GM18517 (cell line): ENCODE data around the gene WNK4.
A peak's percentile ranks its signal among the peaks of the same experiment; 100 is the strongest.

Experiments
- ATAC-seq: cut with Tn5 transposase; IDR thresholded peaks from one replicate; pipeline ENCODE4 v1.9.1; 2021; ENCODE audit warnings: mild to moderate bottlenecking, moderate library complexity; ENCODE audit not compliant: unreplicated experiment

WNK4 gene

GRCh38 chr17:42795465-42795864 lies 15.1 kb downstream of the WNK4 start:
- ATAC-seq: no peak

- ATAC-seq: no peak
Measured at GRCh38 chr17:42796066-42796758, 15.8 kb downstream of the WNK4 start.

- ATAC-seq: no peak
Measured at GRCh38 chr17:42797067-42798007, 16.9 kb downstream of the WNK4 start.

- no peak for ATAC-seq
Measured at GRCh38 chr17:42798011-42798382, 17.6 kb downstream of the WNK4 start.

- ATAC-seq: no peak
Measured at GRCh38 chr17:42798383-42799380, 18.3 kb downstream of the WNK4 start, which contains the start of the genes CNTD1 and COA3. TSS of gene CNTD1 (plus strand) at chr17:42798861. CDS start at chr17:42799068, 207 bp downstream. TSS of gene COA3 (minus strand) at chr17:42798704. CDS start at chr17:42798681, 23 bp downstream.

GRCh38 chr17:42803074-42803883 lies 22.9 kb downstream of the WNK4 start:
- ATAC-seq: no peak

- no peak for ATAC-seq
Measured at GRCh38 chr17:42804918-42805367, 24.5 kb downstream of the WNK4 start.

- ATAC-seq: no peak
Measured at GRCh38 chr17:42806249-42806648, 25.8 kb downstream of the WNK4 start.

GRCh38 chr17:42809250-42809649 lies 28.8 kb downstream of the WNK4 start:
- ATAC-seq: no peak

GRCh38 chr17:42814633-42815399 lies 34.4 kb downstream of the WNK4 start:
- no peak for ATAC-seq

GRCh38 chr17:42817866-42818265 lies 37.5 kb downstream of the WNK4 start:
- ATAC-seq: no peak

- no peak for ATAC-seq
Measured at GRCh38 chr17:42818379-42818778, 38.0 kb downstream of the WNK4 start.

- no peak for ATAC-seq
Measured at GRCh38 chr17:42819939-42820535, 39.6 kb downstream of the WNK4 start.

GRCh38 chr17:42821176-42821575 lies 40.8 kb downstream of the WNK4 start:
- ATAC-seq: no peak

GRCh38 chr17:42827472-42827871 lies 47.1 kb downstream of the WNK4 start:
- ATAC-seq: no peak

GRCh38 chr17:42830971-42831370 lies 50.6 kb downstream of the WNK4 start:
- no peak for ATAC-seq

- peak; percentile 22 for ATAC-seq
Measured at GRCh38 chr17:42832213-42832933, 52.0 kb downstream of the WNK4 start.
